Activated CD8-positive, alpha-beta memory T cell treated with anti-CD3 and anti-CD28 coated beads, Interleukin-2, amount 50 U/mL, for 48 hours (primary cell): ENCODE measurements around the gene TNP2.
"Not testable (repeated sequence)": the region's sequence is repeated elsewhere in the genome, so short reads cannot be mapped to it uniquely, and the experiment has no call there.

Experiments used
- DNase-seq: peaks from one replicate; pipeline ENCODE4 v3.0.0-alpha.2; 2020

The TNP2 gene

DNA sequence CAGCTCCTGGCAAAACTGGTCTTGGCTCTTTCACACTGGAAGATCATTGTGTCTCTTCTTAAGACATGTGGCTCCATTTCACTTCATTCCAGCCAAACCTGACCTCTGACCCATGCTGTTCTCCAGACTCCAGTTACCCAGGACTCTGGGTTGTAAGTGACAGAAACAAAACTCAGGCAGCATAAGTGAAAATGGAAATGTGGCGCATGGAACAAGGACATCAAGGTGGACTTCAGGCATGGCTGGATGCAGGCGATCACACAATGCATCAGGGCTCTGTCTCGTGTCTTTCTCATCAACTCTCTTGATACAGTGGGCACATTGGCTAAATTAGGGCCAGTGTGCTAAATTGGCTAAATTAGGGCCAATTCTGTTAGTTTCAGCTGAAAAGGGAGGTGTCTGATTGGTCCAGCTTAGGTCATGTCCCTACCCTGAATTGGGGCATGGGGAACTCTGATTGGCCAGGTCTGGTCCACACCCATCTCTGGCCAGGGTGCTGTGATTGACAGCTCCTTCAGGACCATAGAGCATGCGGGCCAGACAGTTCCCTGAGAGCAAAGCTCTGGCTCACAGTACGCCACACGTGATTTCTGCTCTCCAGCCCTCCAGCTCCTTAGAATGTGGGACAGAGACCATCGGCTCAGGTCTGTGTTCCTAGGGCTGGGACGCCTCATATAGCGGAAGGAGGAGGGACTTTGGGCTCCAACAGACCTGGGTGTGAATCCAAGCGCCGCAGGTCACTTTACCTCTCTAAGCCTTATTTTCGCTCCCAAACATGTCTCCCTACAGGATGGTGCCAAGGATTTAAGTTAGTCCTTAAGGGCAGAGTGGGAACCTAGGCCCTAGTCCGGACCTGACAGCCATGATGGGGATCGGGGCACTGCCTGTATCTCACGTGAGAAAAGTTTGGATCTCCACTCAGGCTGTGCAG lies 30.6 kb downstream of the TNP2 start:
- DNase-seq, result no peak

DNA sequence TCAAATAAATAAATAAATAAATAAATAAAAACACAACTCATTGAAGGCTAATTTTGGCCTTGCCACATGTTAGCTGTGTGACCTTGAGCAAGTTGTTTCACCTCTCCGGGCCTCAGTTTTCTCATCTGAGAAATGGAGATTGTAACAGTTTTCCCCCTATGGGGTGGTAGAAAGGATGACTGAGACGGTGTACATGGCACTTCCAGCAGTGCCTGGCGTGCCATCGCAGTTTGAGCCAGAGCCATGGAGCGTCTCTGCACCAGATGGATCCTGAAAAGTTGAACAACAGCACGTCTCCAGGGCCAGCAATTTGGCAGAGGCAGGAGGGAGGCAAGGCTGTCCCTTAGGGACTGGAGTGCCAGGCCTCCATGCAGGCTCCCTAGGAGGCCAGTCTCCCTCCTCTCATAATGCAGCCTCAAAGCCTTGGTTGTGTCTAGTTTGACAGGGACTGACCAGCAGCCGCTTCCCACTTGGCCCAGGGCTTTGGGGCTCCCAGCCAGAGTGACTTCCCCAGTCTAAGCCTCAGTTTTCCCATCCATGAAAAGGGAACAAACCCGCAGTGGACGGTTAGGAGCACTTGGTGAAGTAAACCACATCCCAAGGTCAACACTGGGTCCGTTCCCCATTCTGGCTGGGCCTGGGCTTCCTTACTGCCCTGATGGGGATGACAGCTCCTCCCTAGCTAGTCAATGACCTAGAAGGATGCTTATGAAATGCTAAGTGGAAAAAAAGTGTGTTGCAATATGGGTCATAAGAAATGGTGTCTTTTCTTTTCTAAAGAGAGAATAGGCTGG lies 32.5 kb downstream of the TNP2 start:
- peak; percentile 57 for DNase-seq

- no peak for DNase-seq
Observed at GRCh38 chr16:11235703-11235991, 33.5 kb downstream of the TNP2 start.

- peak; percentile 60 for DNase-seq
Observed at GRCh38 chr16:11234884-11235702, 34.0 kb downstream of the TNP2 start.

DNA sequence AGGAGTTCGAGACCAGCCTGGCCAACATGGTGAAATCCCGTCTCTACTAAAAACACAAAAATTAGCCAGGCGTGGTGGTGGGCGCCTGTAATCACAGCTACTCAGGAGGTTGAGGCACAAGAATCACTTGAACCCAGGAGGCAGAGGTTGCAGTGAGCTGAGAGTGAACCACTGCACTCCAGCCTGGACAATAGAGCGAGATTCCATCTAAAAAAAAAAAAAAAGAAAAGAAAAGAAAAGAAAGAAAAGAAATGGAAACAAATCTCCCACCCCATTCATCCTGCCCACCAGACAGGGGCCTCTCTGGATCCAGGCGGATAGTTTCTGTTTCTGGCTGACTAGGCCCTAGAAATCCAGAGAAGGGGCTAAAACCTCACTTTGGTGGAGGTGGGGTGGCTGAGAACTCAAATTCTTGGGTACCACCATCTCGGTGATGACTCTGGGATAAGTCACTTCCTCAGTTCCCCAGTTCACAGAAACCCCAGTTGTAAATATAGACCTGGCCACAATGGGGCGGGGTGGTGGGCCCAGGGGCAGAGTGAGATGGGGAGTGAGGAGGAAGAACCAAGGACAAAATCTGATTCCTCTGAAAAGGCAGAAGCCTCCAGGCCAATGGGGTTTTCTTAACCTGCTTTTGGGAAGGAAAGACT lies 35.3 kb downstream of the TNP2 start:
- DNase-seq, result peak; percentile 85

DNA sequence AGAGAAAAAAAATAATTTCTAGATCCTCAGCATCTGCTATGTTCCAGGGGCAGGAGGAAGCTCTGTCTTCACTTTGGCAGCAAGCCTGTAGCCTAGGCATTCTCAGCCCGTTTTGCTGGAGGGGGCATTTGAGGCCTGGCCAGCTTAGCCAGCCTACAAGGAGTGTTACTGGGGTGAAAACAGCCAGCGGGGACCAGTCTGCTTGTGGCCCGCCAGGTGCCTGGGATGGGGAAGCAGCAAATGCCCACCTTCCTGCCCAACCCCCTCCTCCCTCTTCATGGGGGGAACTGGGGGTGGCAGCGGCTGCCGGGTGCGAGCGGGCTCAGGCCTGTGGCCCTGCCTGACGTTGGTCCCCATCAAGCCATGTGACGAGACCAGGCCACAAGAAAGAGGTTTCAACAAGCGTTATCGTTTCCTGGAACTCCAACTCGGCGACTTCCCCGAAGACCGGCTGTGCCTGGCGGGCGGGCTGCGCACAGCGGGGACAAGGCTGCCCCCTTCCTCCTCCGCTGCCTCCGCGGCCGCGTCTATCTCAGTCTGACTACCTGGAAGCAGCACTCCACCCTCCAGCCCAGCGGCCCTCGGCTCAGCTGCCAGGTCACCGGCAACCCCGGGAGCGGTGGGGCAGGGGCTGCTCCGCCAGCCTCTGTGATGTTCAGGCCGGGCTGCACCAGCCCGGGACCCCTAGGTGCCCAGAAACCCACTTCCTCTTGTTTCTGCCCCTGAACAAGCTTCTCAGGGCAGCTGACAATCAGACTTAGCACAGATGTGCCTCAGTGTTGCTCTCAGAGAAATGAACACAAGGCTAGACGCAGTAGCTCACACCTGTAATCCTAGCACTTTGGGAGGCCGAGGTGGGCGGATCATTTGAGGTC lies 36.0 kb downstream of the TNP2 start:
- peak; percentile 95 for DNase-seq

DNA sequence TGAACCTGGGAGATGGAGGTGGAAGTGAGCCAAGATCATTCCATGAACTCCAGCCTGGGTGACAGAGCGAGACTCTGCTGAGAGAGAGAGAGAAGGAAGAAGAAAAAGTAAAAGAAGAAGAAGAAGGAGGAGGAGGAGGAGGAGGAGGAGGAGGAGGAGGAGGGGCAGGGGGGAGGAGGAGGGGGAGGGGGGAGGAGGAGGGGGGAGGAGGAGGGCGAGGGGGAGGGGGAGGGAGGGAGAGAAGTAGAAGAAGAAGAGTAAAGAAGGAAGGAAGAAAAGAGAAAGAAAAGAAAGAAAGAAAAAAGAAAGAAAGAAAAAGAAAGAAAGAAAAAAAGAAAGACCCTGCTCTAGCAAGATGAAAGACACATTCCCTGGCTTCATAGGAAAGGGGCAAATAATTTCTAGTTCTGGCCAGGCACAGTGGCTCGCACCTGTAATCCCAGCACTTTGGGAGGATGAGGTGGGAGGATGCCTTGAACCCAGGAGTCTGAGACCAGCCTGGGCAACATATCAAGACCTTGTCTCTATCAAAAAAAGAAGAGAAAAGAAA lies 36.7 kb downstream of the TNP2 start:
- DNase-seq, result no peak

DNA sequence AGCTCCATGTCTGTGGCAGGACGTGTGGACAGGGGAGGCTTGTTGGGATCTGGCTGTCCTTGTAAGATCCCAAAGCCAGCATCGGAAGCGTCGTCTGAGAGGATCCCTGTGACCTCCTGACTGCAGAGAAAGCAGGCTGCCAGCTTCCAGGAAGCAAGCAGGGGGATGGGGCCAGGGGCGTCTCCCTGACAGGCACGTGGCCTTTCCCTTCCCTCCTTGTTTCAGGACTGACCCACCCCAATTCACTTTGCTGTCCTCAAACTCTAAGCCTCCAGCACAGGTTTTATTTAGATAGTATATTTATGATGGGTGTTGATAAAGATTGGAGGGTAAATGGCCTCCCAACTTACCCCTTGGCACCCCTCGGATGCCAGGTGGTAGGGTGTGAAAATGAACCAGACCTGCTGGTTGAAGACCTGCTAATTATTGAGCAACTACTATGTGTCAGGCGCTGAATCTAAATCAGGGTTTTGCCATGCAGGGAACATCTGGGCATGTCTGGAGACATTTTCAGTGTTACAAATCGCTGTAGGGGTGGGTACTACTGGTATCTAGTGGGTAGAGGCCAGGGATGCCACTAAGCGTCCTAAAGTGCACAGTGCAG lies 37.7 kb downstream of the TNP2 start:
- peak; percentile 55 for DNase-seq

DNA sequence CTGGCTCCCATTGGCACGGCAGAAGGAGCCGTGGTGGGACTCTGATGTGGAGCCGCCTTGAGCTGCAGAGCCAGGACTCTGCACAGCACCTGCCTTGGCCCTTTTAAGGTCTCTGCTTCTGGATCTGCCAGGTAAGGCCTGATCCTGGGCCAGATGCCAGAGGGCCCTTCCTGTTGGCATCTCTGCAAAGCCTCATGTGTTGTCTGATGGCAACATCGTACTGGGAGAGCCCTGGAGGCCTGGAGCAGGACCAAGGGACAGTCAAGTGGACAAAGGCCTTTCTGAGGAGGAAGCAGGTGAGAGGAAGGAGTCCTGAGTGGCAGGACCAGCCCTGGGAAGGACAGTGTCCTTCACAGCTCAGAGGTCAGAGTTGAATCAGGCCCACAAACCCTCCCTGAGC lies 39.2 kb downstream of the TNP2 start:
- DNase-seq, result no peak

DNA sequence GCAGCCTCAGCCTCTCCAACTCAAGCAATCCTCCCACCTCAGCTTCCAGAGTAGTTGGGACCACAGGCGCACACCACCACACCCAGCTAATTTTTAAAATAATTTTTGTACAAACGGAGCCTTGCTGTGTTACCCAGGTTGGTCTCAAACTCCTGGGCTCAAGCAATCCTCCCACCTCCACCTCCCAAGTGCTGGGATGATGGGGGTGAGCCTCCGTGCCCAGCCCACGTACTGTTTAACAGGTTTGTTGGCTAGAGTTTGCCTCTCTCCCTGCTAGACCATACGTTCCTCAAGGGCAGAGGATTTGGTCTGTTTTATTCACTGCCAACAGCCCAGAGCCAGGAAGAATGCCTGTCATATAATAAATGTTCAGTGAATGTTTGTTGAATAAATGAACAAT lies 39.7 kb downstream of the TNP2 start:
- no peak for DNase-seq

- no peak for DNase-seq
Observed at GRCh38 chr16:11225677-11226549, 43.2 kb downstream of the TNP2 start.

- DNase-seq, result peak; percentile 89
Observed at GRCh38 chr16:11224894-11225676, 44.0 kb downstream of the TNP2 start.

DNA sequence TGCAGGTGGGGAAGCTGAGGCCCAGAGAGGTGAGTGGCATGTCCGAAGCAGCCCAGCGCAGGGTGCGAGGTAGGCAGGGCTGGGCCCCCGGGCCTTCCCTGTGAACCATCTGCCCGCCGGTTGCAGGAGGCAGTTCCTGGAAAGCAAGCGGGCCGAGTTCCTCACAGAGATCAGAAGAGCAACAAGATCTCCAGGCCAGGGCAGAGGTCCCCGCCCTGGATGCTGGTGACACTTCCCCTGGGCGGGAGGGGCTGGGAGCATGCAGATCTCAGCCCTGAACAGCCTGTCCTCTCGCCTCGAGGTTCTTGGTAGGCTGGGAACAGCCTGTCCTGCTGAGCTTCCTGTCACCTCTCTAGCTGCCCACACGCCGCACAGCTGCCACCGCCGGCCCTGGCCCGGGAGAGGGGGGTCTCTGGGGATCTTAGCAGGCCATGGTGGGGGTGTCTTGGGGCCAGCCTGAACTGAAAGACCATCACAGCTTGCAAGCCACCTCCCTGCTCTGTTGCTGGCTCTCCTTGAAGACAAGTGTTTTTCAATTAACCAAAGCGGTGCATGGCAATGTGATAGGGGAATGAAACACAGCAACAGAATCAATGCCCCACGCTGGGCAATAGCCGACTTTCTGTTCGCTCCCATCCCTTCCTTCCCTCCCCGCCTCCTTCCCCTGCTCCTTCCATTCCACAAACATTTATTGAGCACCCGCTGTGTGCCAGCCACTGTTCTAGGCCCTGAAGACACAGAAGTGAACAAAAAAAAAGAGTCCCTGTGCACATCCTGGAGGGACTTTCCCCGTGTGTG lies 44.8 kb downstream of the TNP2 start:
- DNase-seq, result peak; percentile 82

DNA sequence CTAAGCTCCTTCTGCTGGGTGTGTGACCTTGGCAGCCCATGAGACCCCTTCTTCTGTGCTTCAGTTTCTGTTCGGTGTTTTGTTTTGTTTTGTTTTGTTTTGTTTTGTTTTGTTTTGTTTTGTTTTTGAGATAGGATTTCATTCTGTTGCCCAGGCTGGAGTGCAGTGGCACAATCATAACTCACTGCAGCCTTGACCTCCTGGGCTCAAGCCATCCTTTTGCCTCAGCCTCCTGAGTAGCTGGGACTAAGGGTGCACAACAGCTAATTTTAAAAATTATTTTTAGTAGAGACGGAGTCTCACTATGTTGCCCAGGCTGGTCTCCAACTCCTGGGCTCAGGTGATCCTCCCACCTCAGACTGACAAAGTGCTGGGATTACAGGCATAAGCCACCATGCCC lies 48.6 kb downstream of the TNP2 start:
- DNase-seq, result not testable (repeated sequence)

GRCh38 chr16:11219178-11219577 lies 49.9 kb downstream of the TNP2 start:
- no peak for DNase-seq

DNA sequence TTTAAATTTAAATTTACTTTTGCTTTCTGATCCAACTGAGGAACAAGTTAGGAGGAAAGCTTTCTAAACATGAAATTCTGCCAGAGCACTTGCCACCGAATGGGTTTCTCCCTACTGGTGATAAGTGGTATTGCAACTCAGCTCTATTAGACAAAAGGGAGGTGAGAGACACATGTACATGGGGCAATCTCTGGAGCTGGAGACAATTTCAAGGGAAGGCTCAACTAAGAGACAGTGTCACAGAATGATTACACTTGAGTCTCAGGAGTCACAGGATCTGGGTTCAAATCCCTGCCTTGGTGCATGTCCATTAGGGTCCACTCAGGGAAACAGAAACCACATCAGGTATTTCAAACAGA lies 50.5 kb downstream of the TNP2 start:
- no peak for DNase-seq
